Activated CD8-positive, alpha-beta memory T cell treated with anti-CD3 and anti-CD28 coated beads, Interleukin-2, amount 10 ng/mL, durations not matched to agents 7 days and 5 days (primary cell): ENCODE results near the gene DNAJC7. TPM values are rescaled to one million over a fixed set of nuclear protein-coding genes. Genes with fewer than 3 reads are reported as not detected.

Experiments used
- ATAC-seq: fragments of 150-1000 bp; cut with Tn5 transposase; one replicate; pipeline ENCODE4 v1.10.0; 2021; ENCODE audit warnings: moderate library complexity
- CTCF ChIA-PET: fragments of 350-600 bp; sonication (Branson Sonifier 250); formaldehyde crosslinking; loops from one replicate; lab custom pipeline; 2021; ENCODE audit warnings: antibody characterized with exemption; lab: Charles Lee
- DNase-seq: peaks from one replicate; pipeline ENCODE4 v3.0.0-alpha.2; 2020
- H3K27ac Mint-ChIP-seq: one replicate; pipeline ENCODE4 v1.8.0; 2021; ENCODE audit warnings: mild to moderate bottlenecking, mixed read lengths
- H3K27me3 Mint-ChIP-seq: one replicate; pipeline ENCODE4 v1.8.0; 2021; ENCODE audit warnings: mixed read lengths
- H3K36me3 Mint-ChIP-seq: one replicate; pipeline ENCODE4 v1.8.0; 2021; ENCODE audit warnings: mild to moderate bottlenecking, mixed read lengths
- H3K4me1 Mint-ChIP-seq: one replicate; pipeline ENCODE4 v1.8.0; 2021; ENCODE audit warnings: mixed read lengths
- H3K4me3 Mint-ChIP-seq: one replicate; pipeline ENCODE4 v1.8.0; 2021; ENCODE audit warnings: mild to moderate bottlenecking, moderate library complexity, mixed read lengths
- H3K9me3 Mint-ChIP-seq: one replicate; pipeline ENCODE4 v1.8.0; 2022; ENCODE audit warnings: low read depth, mixed read lengths
- total RNA-seq, 2 experiments: library from RNA; stranded (reverse); gene quantifications; one replicate each; pipeline ENCODE4 v1.2.3, GENCODE V29; 2021

Gene DNAJC7
- total RNA-seq, 2 experiments from 2014 or later, result 89.1 to 97.0 TPM

DNA sequence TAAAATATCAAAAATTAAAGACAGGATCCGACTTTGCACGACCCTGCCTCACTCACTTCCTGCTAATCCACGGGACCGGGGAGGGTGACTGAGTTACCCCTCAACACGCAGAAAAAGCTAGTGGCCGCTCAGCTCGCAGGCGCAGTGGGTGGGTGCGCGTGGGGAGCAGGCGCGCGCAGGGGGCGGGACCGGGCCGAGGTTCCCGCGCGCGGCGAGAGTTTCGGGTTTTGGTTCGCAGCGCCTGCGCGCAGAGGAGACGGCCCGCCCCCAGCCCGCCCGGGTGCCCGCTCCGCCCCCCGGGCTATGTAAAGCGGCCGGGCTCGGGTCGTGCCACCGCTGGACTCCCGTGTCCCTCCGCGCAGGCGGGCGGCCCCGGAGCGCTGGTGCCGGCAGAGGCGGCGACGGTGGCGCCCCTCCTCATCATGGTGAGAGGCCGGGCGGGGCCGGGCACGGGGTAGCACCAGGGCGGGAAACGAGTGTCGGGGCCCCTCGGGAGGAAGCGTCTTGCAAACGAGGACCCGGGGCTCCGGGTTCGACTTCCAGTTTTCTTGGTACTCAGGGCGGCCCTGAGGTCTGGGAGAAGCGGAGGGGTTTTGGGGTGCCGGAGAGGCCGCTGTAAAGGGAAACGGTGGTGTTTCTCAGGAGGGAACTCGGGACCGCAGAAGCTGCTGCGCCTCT is 50.6 kb downstream of the DNAJC7 start, which contains the start of gene CNP:
CNP (plus strand) TSS at position 333 of the 678 bp plus-strand sequence; CDS start at position 423, 90 bp downstream.
- Mint-ChIP-seq H3K27me3 (no peaks in the 10 kb centered on the region), H3K4me1 (peaks cover 38% of the 10 kb centered on the region), H3K27ac (peak within 1 kb of the TSS; percentile 87), H3K4me3 (peak within 1 kb of the TSS; percentile 82), H3K9me3 (no peaks in the 10 kb centered on the region), H3K36me3 (peaks cover 22% of the 10 kb centered on the region)
- CTCF ChIA-PET, result interaction anchor here (0.6 to 8.8 kb wide), 19 partner anchors 18 to 301 kb away, joined by 3 to 87 read pairs (median 3); partner anchors contain the start of genes ACLY, DHX58, DNAJC7 and KCNH4
- DNase-seq (peak; percentile 93), ATAC-seq (peak; percentile 83)

DNA sequence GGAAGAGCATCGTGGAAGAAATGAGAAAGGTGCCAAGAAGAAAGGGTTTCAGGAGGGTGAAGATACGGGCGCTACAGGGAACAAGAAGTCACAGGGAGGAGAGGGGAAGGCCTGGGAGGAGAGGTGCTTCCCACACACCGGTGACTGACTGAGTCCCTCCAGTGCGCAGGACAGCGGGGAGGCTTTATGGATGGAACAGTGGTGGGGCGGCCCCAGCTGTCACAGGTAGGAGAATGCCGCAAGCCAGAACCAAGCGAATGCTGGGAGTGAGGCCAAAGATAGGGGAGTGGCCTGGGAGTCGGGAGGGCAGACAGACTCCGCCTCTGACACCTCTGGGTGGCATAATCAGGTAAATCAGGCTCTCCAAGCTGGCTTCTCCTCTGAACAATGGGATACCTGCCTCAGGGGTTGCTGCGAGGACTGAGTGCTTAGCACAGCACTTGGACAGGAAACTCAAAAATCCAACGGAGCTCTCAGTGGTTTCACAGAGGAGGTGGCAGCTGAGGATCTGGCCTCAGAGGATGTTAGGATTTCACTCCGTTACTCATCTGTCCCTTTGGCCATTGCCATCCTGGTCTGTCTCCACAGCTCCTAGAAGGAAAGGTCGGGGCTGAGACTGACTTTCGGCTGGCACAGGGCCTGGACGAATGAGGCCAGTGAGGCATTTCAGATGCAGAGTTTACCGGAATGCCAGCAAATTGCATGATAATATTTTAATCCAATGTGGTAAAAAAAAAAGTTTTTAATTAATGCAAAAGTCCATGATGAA is 51.4 kb downstream of the DNAJC7 start:
- H3K27me3 Mint-ChIP-seq, result no peaks in the 10 kb centered on the region
- peaks cover 19% of the 10 kb centered on the region for H3K36me3 Mint-ChIP-seq
- no peaks in the 10 kb centered on the region for H3K9me3 Mint-ChIP-seq
- peak; percentile 46 for ATAC-seq
- peaks cover 35% of the 10 kb centered on the region for H3K4me1 Mint-ChIP-seq
- H3K4me3 Mint-ChIP-seq, result peak overlapping the region; percentile 82
- CTCF ChIA-PET, result interaction anchor here (0.6 to 8.8 kb wide), 19 partner anchors 11 to 301 kb away, joined by 3 to 87 read pairs (median 4); partner anchors contain the start of genes ACLY, DNAJC7, KAT2A and KCNH4
- H3K27ac Mint-ChIP-seq, result peak overlapping the region; percentile 87
- peak; percentile 76 for DNase-seq

DNA sequence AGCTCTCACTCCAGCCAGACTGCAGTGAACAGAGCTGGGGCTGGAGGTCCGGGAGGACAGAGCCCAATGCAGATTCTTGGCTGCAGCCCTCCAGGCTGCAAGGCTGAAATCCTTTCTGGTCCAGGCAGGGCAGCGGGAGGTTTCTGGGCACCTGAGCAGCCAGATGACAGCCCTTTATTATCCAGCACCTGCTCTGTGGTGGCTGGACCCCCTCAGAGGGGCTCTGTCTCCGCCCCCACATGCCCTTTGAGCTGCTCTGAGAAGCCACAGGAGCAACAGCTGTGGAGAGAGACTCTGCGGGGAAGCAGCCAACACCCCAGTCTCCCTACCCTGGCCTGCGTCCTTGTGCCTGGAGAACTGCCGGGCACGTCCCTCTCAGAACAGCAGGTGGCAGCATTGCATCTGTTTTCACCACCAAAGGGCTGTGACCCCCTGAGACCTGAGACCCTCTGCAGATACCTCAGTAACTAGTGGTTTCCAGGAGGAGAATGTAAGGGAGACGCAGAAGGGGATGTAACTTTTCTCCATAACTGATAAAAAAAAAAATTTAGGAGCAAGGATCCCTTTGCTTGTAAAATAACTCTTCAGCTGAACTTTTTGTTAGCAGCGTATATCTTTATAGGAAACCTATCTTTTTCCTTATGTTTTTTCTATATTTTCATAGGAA is 54.3 kb downstream of the DNAJC7 start:
- H3K27me3 Mint-ChIP-seq, result no peaks in the 10 kb centered on the region
- H3K27ac Mint-ChIP-seq, result no peak overlapping the region
- peaks cover 1% of the 10 kb centered on the region for H3K36me3 Mint-ChIP-seq
- CTCF ChIA-PET, result interaction anchor here (0.5 to 8.8 kb wide), 28 partner anchors 9 to 443 kb away, joined by 3 to 87 read pairs (median 4); partner anchors contain the start of genes DHX58, DNAJC7, KAT2A and KCNH4
- H3K9me3 Mint-ChIP-seq, result no peaks in the 10 kb centered on the region
- no peak overlapping the region for H3K4me3 Mint-ChIP-seq
- ATAC-seq, result peak; percentile 23
- peak; percentile 83 for DNase-seq
- peaks cover 18% of the 10 kb centered on the region for H3K4me1 Mint-ChIP-seq

DNA sequence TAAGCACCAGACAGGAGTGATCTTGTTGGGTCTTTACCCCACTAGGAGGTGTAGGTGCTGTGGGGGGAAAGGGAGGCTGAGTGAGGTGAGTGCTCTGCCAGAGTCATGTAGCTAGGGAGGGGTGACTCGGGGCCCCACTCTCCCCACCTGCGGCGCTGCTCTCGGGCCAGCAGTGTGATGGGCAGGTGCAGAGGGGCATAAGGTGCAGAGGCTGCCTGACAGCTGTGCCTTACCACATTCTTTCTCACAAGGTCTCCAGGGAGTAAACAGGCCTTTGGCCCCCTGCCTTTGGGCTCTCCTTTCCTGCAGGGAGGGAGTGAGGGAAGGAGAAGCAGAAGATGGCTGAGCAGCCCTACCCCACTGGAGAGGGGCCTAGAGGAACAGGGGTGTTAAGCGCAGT is 55.1 kb downstream of the DNAJC7 start:
- no peaks in the 10 kb centered on the region for H3K36me3 Mint-ChIP-seq
- peaks cover 11% of the 10 kb centered on the region for H3K4me1 Mint-ChIP-seq
- CTCF ChIA-PET, result interaction anchor here (0.8 to 8.8 kb wide), 16 partner anchors 8 to 440 kb away, joined by 3 to 87 read pairs (median 6); partner anchors contain the start of genes DHX58, DNAJC7, NKIRAS2 and P3H4
- no peak overlapping the region for H3K27ac Mint-ChIP-seq
- H3K27me3 Mint-ChIP-seq, result no peaks in the 10 kb centered on the region
- no peaks in the 10 kb centered on the region for H3K9me3 Mint-ChIP-seq
- DNase-seq (no peak), ATAC-seq (no peak)
- H3K4me3 Mint-ChIP-seq, result no peak overlapping the region

DNA sequence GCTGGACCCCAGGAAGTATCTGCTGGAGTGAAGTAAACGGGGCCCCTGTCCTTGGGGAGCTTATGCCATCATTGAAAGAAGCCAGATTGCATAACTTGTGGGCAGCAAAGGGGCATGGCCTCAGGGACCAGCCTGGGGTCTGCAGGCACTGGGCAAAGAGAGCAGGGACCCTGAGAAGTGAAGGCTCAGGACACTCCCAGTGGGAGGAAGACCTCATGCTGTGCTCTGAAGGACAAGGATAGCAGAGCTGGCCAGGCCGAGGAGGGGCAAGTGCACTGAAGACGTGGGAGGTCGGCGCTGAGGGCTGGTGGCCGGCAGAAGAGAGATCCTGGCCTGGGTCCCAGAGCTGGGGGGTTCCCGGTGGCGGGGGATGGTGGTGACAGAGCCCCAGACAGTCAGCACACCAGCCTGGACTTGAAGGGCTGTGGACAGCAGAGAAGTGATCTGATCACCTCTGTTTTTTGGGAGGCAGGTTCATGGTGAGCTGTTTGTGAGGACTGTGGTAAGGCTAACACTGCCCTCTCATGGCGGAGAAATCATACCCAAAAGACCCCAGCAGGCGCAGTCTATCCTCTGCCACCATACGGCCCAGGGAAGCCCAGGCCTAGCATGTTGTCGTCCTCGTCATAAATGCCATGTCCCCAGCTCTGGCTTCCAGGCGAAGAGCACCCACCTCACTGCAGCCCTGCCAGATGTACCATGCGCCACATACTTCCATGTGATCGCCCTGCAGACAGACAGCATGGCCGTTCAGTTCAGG is 57.7 kb downstream of the DNAJC7 start:
- CTCF ChIA-PET, result interaction anchor here (0.8 to 1.4 kb wide), 13 partner anchors 9 to 363 kb away, joined by 3 to 9 read pairs (median 3); partner anchors contain the start of genes DNAJC7 and ODAD4
- H3K9me3 Mint-ChIP-seq, result no peaks in the 10 kb centered on the region
- DNase-seq, result no peak
- H3K4me1 Mint-ChIP-seq, result no peaks in the 10 kb centered on the region
- no peak overlapping the region for H3K4me3 Mint-ChIP-seq
- H3K36me3 Mint-ChIP-seq, result no peaks in the 10 kb centered on the region
- peak; percentile 27 for ATAC-seq
- no peak overlapping the region for H3K27ac Mint-ChIP-seq
- no peaks in the 10 kb centered on the region for H3K27me3 Mint-ChIP-seq

DNA sequence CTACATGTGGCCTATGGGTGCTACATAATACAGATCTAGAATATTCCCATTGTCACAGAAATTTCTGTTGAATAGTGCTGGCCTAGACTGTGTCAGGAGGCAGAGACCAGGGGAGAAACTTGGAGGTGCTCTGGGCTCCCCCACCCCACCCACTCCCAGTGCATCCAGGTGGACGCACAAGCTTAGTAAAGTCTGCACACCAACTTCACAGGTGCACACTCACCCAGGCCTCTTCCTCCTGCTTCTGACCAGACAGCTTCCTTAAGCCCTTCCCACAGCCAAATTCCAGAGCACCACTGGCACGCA is 58.3 kb downstream of the DNAJC7 start:
- no peaks in the 10 kb centered on the region for H3K36me3 Mint-ChIP-seq
- no peak overlapping the region for H3K27ac Mint-ChIP-seq
- H3K9me3 Mint-ChIP-seq, result no peaks in the 10 kb centered on the region
- ATAC-seq, result no peak
- no peak overlapping the region for H3K4me3 Mint-ChIP-seq
- no peaks in the 10 kb centered on the region for H3K27me3 Mint-ChIP-seq
- H3K4me1 Mint-ChIP-seq, result no peaks in the 10 kb centered on the region
- CTCF ChIA-PET, result interaction anchor here (0.8 to 1.4 kb wide), 8 partner anchors 9 to 133 kb away, joined by 3 to 9 read pairs (median 4); partner anchors contain the start of genes DNAJC7 and ODAD4
- no peak for DNase-seq

DNA sequence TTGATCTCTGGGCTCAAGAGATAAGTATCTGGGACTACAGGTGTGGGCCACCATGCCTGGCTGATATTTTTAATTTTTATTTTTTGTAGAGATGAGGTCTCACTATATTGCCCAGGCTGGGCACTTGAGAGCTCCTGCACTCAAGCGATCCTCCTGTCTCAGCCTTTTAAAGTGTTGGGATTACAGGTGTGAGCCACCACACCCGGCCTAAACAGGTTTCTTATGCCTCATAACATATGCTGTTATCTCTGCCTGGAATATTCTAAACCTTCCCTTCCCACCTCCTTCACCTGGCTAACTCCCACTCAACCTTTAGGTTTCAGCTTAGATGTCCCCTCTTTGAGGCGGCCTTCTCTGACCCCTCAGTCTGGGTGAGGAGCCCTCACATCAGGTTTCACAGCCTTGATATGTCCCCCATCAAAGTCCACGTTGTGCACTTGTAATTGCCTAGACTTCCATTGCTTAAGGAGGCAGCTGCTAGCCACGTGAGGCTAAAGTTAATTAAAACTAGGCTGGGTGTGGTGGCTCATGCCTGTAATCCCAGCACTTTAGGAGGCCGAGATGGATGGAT is 59.3 kb downstream of the DNAJC7 start:
- H3K4me1 Mint-ChIP-seq, result no peaks in the 10 kb centered on the region
- CTCF ChIA-PET, result interaction anchor here (1.1 to 1.2 kb wide), 2 partner anchors 28 to 68 kb away, joined by 3 read pairs; partner anchors contain the start of gene ODAD4
- no peak overlapping the region for H3K27ac Mint-ChIP-seq
- H3K36me3 Mint-ChIP-seq, result no peaks in the 10 kb centered on the region
- no peak overlapping the region for H3K4me3 Mint-ChIP-seq
- H3K9me3 Mint-ChIP-seq, result no peaks in the 10 kb centered on the region
- no peaks in the 10 kb centered on the region for H3K27me3 Mint-ChIP-seq
- no peak for DNase-seq
- ATAC-seq, result no peak

DNA sequence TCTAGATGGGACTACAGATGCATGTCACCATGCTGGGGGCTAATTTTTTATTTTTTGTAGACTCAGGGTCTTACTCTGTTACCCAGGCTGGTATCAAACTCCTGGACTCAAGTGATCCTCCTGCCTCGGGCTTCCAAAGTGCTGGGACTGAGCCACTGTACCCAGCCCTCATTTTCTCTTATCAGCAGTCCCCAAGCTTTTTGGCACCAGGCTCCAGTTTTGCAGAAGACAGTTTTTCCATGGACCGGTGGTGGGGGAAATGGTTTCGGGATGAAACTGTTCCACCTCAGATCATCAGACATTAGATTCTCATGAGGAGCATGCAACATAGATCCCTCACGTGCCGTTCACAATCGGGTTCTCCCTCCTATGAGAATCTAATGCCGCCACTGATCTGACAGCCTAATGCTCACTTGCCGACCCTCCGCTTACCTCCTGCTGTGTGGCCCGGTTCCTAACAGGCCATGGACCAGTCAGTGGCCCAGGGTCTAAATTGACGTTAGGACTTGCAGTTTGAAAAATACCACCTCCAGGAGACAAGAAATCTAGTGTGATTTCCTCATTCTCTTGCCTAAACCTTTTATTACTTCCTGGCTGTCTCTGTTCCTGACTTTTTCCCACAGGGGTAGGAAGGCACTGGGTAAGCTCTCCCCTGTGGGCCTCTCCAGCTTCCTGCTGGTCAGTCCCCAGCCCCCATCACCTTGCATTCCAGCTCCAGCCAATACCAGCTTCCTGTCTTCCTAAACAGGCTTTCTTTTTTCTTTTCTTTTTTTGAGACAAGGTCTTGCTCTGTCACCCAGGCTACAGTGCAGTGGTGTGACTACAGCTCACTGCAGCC is 60.0 kb downstream of the DNAJC7 start:
- Mint-ChIP-seq H3K36me3 (no peaks in the 10 kb centered on the region), H3K9me3 (no peaks in the 10 kb centered on the region), H3K4me3 (no peak overlapping the region), H3K27ac (no peak overlapping the region), H3K27me3 (no peaks in the 10 kb centered on the region), H3K4me1 (no peaks in the 10 kb centered on the region)
- DNase-seq (no peak), ATAC-seq (no peak)
- CTCF ChIA-PET, result interaction anchor here (1.2 kb wide), 1 partner anchor 68 kb away, joined by 3 read pairs; no protein-coding TSS in a partner anchor

DNA sequence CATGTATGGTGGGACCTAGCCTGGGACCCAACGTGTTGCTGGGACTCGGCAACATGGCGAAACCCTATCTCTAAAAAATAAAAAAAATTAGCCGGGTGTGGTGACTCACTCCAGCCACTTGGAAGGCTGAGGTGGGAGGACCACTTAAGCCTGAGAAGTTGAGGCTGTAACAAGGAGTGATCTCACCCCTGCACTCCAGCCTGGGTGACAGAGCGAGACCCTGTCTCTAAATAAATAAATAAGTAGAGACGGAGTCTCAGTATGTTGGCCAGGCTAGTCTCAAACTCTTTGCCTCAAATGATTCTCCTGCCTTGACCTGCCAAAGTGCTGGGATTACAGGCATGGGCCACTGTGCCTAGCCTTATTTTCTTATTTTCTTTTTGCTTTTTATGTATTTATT is 60.7 kb downstream of the DNAJC7 start:
- Mint-ChIP-seq H3K4me3 (no peak overlapping the region), H3K4me1 (no peaks in the 10 kb centered on the region), H3K27ac (no peak overlapping the region), H3K9me3 (no peaks in the 10 kb centered on the region), H3K36me3 (no peaks in the 10 kb centered on the region), H3K27me3 (no peaks in the 10 kb centered on the region)
- DNase-seq (no peak), ATAC-seq (no peak)
- CTCF ChIA-PET, result interaction anchor here (1.1 kb wide), 1 partner anchor 293 kb away, joined by 3 read pairs; no protein-coding TSS in a partner anchor

DNA sequence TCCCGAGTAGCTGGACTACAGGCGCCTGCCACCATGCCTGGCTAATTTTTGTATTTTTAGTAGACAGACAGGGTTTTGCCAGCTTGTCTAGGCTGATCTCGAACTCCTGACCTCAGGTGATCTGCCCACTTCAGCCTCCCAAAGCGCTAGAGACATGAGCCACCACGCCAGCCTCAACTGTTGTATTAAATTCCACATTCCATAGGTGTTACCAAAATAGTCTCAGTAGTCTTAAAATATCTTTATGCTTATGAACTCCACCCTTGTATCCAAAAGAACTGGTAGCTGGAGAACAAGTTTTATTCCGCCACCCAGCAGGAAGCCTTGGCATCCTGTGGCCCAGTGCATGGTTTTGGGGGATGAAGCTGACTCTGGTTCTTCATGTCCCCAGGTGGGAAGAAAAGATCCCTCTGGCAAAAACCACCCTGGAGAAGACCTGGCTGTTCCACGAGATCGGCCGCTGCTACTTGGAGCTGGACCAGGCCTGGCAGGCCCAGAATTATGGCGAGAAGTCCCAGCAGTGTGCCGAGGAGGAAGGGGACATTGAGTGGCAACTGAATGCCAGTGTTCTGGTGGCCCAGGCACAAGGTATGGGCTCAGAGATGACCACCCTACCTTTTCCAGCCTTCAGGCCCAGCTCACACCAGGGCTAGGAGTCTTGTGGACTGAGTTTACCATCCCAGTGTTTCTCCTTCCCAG is 68.3 kb downstream of the DNAJC7 start:
- no peaks in the 10 kb centered on the region for H3K9me3 Mint-ChIP-seq
- CTCF ChIA-PET, result interaction anchor here (0.9 to 1.7 kb wide), 3 partner anchors 10 to 16 kb away, joined by 3 to 6 read pairs (median 6); no protein-coding TSS in a partner anchor
- H3K27ac Mint-ChIP-seq, result no peak overlapping the region

DNA sequence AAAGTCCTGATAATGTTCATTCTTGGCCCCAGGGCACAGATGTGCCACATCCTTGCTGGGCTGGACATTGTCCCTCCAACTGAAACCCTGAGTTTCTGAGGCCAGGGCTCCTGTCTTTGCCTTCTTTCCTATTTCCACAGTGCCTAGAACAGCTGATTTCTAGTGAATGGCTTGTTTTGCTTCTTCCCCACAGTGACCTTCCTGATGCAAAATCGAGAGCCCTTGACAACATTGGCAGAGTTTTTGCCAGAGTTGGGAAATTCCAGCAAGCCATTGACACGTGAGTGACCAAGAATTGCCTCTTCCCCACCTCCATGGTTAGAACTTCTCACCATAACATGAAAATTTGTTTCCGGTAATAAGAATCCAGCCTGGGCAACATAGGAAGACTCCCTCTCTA is 72.3 kb downstream of the DNAJC7 start:
- H3K9me3 Mint-ChIP-seq, result no peaks in the 10 kb centered on the region
- CTCF ChIA-PET, result no interaction called here
- ATAC-seq (no peak), DNase-seq (no peak)
- no peak overlapping the region for H3K27ac Mint-ChIP-seq
- H3K27me3 Mint-ChIP-seq, result peaks cover 5% of the 10 kb centered on the region
- H3K4me3 Mint-ChIP-seq, result no peak overlapping the region
- no peaks in the 10 kb centered on the region for H3K36me3 Mint-ChIP-seq
- no peaks in the 10 kb centered on the region for H3K4me1 Mint-ChIP-seq

More for the DNA sequence above, 68.3 kb downstream of the DNAJC7 start:
- Mint-ChIP-seq H3K36me3 (no peaks in the 10 kb centered on the region), H3K4me1 (no peaks in the 10 kb centered on the region), H3K27me3 (no peaks in the 10 kb centered on the region), H3K4me3 (no peak overlapping the region)
- DNase-seq (no peak), ATAC-seq (no peak)
